Chondrocyte (in vitro differentiated cells): ENCODE data around the gene IGF2BP3. TPM values are rescaled to one million over a fixed set of nuclear protein-coding genes. Genes with fewer than 3 reads are reported as not detected.

ENCODE experiments used
- DNase-seq: peaks from one replicate; pipeline ENCODE4 v3.0.0; 2021; ENCODE audit warnings: mixed read lengths, low spot score
- H3K27ac Mint-ChIP-seq: one replicate; pipeline ENCODE4 v1.8.0; 2021; ENCODE audit warnings: mild to moderate bottlenecking, moderate library complexity, mixed read lengths; ENCODE audit not compliant: unreplicated experiment
- H3K27me3 Mint-ChIP-seq: 2 replicates; pipeline ENCODE4 v1.8.0; 2021; ENCODE audit warnings: low read depth, mixed read lengths
- H3K36me3 Mint-ChIP-seq: 2 replicates; pipeline ENCODE4 v1.8.0; 2021; ENCODE audit warnings: low read depth, mixed read lengths
- H3K4me1 Mint-ChIP-seq: 2 replicates; pipeline ENCODE4 v1.8.0; 2021; ENCODE audit warnings: low read depth, mild to moderate bottlenecking, mixed read lengths
- H3K4me3 Mint-ChIP-seq: one replicate; pipeline ENCODE4 v1.8.0; 2021; ENCODE audit warnings: mild to moderate bottlenecking, moderate library complexity, mixed read lengths; ENCODE audit not compliant: unreplicated experiment
- H3K9me3 Mint-ChIP-seq: 2 replicates; pipeline ENCODE4 v1.8.0; 2021; ENCODE audit warnings: low read depth, mixed read lengths
- total RNA-seq: library from RNA; stranded (reverse); gene quantifications from 3 replicates; pipeline ENCODE4 v1.2.1, GENCODE V29; 2021
- TF ChIP-seq, protein P1 (sequence below): fragments of 200-600 bp; sonication (generic); IDR thresholded peaks from 2 replicates; pipeline ENCODE4 v1.5.0; 2021; ENCODE audit warnings: antibody characterized with exemption, mild to moderate bottlenecking, moderate library complexity

IGF2BP3 gene
- total RNA-seq, 1 donor from 2014 or later, result 53.0 TPM

DNA sequence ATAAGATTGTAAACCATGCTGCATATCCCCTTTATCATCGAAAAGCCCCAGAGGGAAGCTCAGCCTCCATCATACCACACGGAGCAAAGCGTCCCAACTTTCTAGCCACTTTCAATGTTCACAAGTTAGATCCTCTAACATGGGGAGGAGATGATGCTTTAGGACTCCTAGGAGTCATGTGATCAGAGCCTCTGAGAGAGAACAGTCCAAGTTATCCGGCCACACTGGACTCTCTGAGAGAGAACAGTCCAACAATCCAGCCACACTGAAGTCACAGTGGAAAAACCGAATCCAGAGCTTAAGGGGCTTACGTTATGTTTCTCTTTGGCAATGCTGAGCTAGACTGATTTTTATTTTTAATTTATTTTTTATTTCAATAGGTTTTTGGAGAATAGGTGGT, 98.6 kb downstream of the IGF2BP3 start:
- Mint-ChIP-seq H3K9me3 (no peaks in the 10 kb centered on the region), H3K4me1 (peaks cover 47% of the 10 kb centered on the region)

DNA sequence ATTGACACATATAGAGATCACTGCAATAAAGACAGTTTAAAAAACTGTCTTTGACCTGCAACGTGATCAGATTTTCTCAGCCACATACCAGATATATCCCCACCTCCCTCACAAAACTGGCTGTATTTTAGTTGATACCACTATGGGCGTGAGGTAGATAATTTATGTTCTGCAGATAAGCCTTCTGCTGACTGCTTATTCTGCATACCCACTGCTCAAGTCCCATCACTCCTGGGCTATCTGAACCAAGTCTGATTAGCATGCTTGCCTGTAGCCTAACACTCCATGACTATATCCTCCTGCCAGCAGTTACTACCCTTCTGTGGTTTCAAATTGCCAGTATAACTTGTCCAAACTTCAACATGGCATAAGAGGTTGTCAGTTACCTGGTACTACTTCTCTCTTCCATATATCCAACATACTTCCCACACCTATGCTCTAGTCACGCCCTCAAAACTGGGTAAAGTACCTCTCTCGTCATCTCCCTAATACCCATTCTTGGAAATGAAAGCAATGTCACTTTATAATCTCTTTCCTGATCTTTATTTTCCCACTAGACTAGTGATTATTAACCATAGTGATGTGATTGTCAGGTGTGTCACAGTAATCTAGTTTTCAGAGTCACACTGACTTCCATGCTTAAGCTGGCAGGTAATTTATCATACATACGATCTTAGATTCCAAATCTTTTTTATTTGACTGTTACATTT, 100.4 kb downstream of the IGF2BP3 start:
- H3K27ac Mint-ChIP-seq, result no peak overlapping the region
- no peaks in the 10 kb centered on the region for H3K9me3 Mint-ChIP-seq
- TF ChIP-seq, protein P1, sequence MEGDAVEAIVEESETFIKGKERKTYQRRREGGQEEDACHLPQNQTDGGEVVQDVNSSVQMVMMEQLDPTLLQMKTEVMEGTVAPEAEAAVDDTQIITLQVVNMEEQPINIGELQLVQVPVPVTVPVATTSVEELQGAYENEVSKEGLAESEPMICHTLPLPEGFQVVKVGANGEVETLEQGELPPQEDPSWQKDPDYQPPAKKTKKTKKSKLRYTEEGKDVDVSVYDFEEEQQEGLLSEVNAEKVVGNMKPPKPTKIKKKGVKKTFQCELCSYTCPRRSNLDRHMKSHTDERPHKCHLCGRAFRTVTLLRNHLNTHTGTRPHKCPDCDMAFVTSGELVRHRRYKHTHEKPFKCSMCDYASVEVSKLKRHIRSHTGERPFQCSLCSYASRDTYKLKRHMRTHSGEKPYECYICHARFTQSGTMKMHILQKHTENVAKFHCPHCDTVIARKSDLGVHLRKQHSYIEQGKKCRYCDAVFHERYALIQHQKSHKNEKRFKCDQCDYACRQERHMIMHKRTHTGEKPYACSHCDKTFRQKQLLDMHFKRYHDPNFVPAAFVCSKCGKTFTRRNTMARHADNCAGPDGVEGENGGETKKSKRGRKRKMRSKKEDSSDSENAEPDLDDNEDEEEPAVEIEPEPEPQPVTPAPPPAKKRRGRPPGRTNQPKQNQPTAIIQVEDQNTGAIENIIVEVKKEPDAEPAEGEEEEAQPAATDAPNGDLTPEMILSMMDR, result no peak
- peaks cover 9% of the 10 kb centered on the region for H3K36me3 Mint-ChIP-seq
- no peaks in the 10 kb centered on the region for H3K27me3 Mint-ChIP-seq
- DNase-seq, result no peak
- peaks cover 44% of the 10 kb centered on the region for H3K4me1 Mint-ChIP-seq
- no peak overlapping the region for H3K4me3 Mint-ChIP-seq

More for the DNA sequence above, 98.6 kb downstream of the IGF2BP3 start:
- DNase-seq, result no peak
- no peak overlapping the region for H3K4me3 Mint-ChIP-seq
- TF ChIP-seq, protein P1, result no peak
- H3K36me3 Mint-ChIP-seq, result peaks cover 11% of the 10 kb centered on the region
- no peak overlapping the region for H3K27ac Mint-ChIP-seq
- H3K27me3 Mint-ChIP-seq, result no peaks in the 10 kb centered on the region

DNA sequence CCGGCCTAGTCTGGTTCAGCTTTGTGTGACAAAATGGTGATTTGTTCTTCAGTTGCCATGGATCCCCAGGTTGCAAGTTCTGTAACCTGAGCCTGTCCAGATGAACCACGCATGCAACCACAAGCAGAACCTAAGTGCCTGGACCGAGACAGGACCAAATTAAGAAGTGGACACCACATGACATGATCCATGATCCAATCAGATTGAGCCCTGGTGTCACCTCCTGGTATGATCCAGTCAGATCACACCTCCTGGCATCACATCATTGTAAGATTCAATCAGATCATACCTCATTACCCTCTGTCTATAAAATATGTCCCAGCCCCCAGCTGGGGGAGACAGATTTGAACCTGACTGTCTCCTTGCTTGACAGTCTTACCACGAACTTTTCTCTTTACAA, 101.2 kb downstream of the IGF2BP3 start:
- Mint-ChIP-seq H3K27me3 (no peaks in the 10 kb centered on the region), H3K4me3 (no peak overlapping the region), H3K4me1 (peaks cover 38% of the 10 kb centered on the region), H3K9me3 (no peaks in the 10 kb centered on the region), H3K36me3 (peaks cover 9% of the 10 kb centered on the region), H3K27ac (no peak overlapping the region)
- DNase-seq, result no peak
- TF ChIP-seq, protein P1, result no peak

DNA sequence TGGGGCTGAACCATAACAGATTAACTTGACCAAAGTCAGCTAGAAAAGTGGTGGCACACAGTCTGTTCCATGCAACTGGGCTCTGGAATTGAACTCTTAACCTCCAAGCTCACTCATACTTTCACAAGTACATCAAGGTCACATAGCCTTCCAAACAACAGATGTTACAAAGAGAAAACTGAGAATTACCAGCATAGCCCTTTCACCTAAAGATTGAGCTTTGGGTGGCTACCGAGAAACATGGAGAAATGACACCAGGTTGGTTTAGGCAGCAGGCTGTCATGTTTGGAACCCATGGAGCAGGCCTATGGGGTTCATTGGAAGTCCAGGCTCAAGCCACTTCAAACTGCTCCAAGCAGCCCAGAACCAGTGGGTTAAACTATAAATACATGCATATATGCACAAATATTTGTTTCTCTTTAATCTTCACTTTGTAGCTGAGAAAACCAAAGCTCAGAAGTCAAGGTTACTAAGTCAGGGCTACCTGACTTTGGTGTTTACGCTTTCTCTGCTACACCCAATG, 112.1 kb downstream of the IGF2BP3 start:
- TF ChIP-seq, protein P1, result no peak
- H3K9me3 Mint-ChIP-seq, result peaks cover 3% of the 10 kb centered on the region
- H3K36me3 Mint-ChIP-seq, result peaks cover 4% of the 10 kb centered on the region

DNA sequence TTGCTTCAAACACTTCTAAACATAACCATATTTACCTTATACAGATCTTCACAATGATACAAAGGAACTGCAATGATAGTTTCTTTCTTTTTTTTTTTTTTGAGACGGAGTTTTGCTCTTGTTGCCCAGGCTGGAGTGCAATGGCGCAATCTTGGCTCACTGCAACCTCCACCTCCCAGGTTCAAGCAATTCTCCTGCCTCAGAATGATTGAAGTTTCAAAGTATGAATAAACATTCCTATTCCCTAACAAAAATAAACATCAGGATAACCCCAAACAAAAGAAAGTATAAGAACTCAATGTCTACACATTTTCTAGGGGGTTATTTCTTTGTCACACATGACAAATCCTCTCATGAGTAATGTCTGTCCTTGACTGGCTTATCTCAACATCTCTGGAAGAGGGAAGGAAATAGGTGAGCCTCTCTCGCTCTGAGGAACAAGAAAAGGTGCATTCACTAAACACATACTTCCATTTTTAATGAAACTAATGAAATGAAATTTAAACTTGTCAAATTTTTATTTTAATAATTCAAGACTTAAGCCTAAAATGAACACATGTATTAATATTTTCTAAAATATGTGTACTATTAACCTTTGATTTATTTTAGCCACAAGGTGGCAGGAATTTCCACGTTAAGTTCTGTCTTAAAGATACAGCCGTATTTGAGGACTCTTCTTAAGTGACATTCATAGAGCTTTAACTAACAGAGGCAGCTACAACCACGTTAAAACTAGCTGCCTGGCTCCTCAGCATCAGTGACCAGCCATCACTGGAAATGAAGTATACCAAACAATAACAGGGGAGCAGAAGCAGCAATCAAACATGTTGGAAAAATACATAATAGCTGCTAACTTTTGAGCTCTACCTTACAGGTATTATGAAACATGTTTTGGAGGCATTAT, 112.8 kb downstream of the IGF2BP3 start:
- H3K36me3 Mint-ChIP-seq, result peaks cover 4% of the 10 kb centered on the region
- TF ChIP-seq, protein P1, result peak; percentile 86
- DNase-seq, result no peak
- H3K9me3 Mint-ChIP-seq, result peaks cover 3% of the 10 kb centered on the region
- no peak overlapping the region for H3K4me3 Mint-ChIP-seq
- no peaks in the 10 kb centered on the region for H3K27me3 Mint-ChIP-seq
- peak overlapping the region; percentile 83 for H3K27ac Mint-ChIP-seq
- peaks cover 36% of the 10 kb centered on the region for H3K4me1 Mint-ChIP-seq

More for the DNA sequence above, 112.1 kb downstream of the IGF2BP3 start:
- H3K27me3 Mint-ChIP-seq, result no peaks in the 10 kb centered on the region
- peaks cover 36% of the 10 kb centered on the region for H3K4me1 Mint-ChIP-seq
- peak overlapping the region; percentile 22 for H3K27ac Mint-ChIP-seq
- H3K4me3 Mint-ChIP-seq, result no peak overlapping the region
- DNase-seq, result no peak
